Urinary bladder (tissue), 4 donors: ENCODE data around the gene PRXL2B. TPM values are rescaled to one million over a fixed set of nuclear protein-coding genes. Genes with fewer than 3 reads are reported as not detected.

Experiments used
- DNase-seq: peaks from one replicate; pipeline ENCODE4 v3.0.0-alpha.2; 2015; ENCODE audit errors: extremely low spot score
- H3K27ac ChIP-seq: one replicate; pipeline ENCODE4 v1.5.1; 2013; ENCODE audit warnings: low read depth, mild to moderate bottlenecking, moderate library complexity
- H3K36me3 ChIP-seq: one replicate; pipeline ENCODE4 v1.6.1; 2013; ENCODE audit warnings: mild to moderate bottlenecking, moderate library complexity; ENCODE audit not compliant: insufficient read depth
- H3K4me1 ChIP-seq: one replicate; pipeline ENCODE4 v1.6.1; 2013; ENCODE audit warnings: mild to moderate bottlenecking, moderate library complexity; ENCODE audit not compliant: insufficient read depth
- H3K4me3 ChIP-seq: one replicate; pipeline ENCODE4 v1.5.1; 2013; ENCODE audit warnings: low read depth, low read length
- WGBS: extraction: QIAGEN DNeasy Blood & Tissue Kit; methylation state at CpG from one replicate; pipeline ENCODE4 v1.1.7; 2013; 5-methylcytosine and 5-hydroxymethylcytosine counted together
- polyA plus RNA-seq: library from polyadenylated mRNA; stranded (reverse); fragments of 200-250 nt; gene quantifications from one replicate; pipeline ENCODE4 v1.2.3, GENCODE V29; 2013
- total RNA-seq: library from RNA; depleted of rRNA; stranded (reverse); fragments of >200 nt; gene quantifications from one replicate; pipeline ENCODE4 v1.2.3, GENCODE V29; 2014
- donor health status: healthy with polysubstance abuse.
- donor health status: healthy.

Gene PRXL2B, protein sequence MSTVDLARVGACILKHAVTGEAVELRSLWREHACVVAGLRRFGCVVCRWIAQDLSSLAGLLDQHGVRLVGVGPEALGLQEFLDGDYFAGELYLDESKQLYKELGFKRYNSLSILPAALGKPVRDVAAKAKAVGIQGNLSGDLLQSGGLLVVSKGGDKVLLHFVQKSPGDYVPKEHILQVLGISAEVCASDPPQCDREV
- 8.9 TPM for total RNA-seq
- 25.0 TPM for polyA plus RNA-seq

- H3K36me3 ChIP-seq, result no peaks in the 10 kb centered on the region
- under 1% methylated on average over 107 of the region's 107 CpGs for whole genome bisulfite sequencing
- peak; percentile 96 for DNase-seq
- no peaks in the 10 kb centered on the region for H3K4me1 ChIP-seq
- H3K4me3 ChIP-seq, result peak within 1 kb of the TSS; percentile 73
- peak within 1 kb of the TSS; percentile 92 for H3K27ac ChIP-seq
Observed at GRCh38 chr1:2586154-2587070, at the start of gene PRXL2B. PRXL2B (plus strand) TSS chr1:2586777; CDS start chr1:2586886, 109 bp downstream.

DNA sequence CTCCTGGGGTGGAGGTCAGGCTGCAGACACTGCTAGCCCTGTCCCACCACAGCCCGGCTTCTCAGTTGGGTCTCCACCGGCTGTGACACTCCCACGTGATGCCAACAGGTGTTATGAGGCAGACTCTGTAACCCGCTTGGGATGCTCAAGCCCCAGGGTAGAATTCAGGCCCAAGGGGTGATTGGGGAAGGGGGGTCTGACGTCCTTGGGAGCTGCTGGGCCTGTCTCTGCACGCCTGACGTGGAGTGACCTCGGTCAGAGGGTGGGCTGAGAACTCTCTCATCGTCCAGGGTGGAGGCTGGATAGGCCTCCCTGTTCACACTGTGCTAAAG is 48.8 kb upstream of the PRXL2B start:
- 69% methylated on average over 9 of the region's 9 CpGs for WGBS
- Histone ChIP-seq H3K4me3 (no peak overlapping the region), H3K4me1 (no peaks in the 10 kb centered on the region), H3K27ac (no peak overlapping the region), H3K36me3 (no peaks in the 10 kb centered on the region)
- DNase-seq, result no peak

- no peak for DNase-seq
- 85% methylated on average over 4 of the region's 4 CpGs for WGBS
- H3K36me3 ChIP-seq, result no peaks in the 10 kb centered on the region
- no peaks in the 10 kb centered on the region for H3K4me1 ChIP-seq
- H3K27ac ChIP-seq, result no peak overlapping the region
- no peak overlapping the region for H3K4me3 ChIP-seq
Observed at GRCh38 chr1:2538376-2538775, 48.2 kb upstream of the PRXL2B start.

DNA sequence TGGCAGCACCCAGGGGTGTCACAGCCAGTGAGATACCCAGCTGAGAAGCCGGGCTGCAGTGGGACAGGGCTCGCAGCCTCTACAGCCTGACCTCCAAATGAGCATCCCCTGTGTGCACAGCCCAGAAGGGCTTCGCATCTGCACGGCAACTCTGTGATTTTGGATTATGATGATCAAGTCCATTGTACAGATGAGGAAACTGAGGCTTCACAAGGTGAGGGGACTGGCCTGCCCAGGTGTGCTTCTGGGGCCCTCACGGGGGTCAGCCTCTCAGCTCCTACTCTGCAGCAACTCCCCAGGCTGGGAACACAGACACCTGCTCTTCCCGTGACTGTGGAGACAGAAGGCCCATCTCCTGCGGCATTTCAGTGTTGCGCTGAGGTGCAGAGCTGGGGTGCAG is 47.7 kb upstream of the PRXL2B start:
- WGBS, result 92% methylated on average over 8 of the region's 8 CpGs
- Histone ChIP-seq H3K27ac (no peak overlapping the region), H3K36me3 (no peaks in the 10 kb centered on the region), H3K4me1 (no peaks in the 10 kb centered on the region), H3K4me3 (no peak overlapping the region)
- DNase-seq, result no peak

GRCh38 chr1:2539312-2539907 is 47.2 kb upstream of the PRXL2B start:
- H3K4me3 ChIP-seq, result no peak overlapping the region
- H3K36me3 ChIP-seq, result no peaks in the 10 kb centered on the region
- no peaks in the 10 kb centered on the region for H3K4me1 ChIP-seq
- 75% methylated on average over 12 of the region's 12 CpGs for WGBS
- no peak overlapping the region for H3K27ac ChIP-seq
- DNase-seq, result no peak

DNA sequence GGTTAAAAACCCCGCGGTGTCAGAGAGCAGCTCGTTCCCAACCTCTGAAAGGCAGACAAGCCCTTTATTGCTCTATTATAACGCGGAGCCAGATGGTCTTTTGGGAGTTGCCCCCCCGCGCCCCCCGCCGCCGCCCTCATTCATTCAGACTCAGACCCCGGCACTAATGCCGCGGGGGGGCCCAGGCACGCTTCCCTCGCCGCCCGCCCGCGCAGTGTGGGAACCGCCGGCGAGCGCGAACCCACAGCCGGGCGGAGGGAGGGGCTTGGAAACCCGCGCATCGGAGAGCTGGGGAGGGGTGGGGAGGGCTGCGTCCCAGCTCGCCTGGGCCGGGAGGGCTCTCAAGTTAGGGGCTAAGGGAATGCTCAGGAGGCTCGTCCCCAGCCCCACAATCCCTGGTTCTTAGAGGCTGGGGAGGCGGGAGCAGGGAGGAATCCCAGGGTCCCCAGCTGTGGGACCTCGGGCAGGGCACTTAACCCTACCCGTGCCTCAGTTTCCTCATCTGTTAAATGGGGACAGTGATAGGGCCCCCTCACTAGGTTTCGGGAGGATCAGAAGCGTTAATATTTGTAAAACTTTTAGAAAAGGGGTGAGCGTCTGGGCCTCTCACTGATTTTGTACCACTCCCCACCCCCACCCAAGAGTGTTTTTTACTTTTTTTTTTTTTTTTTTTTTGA is 45.6 kb upstream of the PRXL2B start:
- Histone ChIP-seq H3K4me3 (no peak overlapping the region), H3K36me3 (no peaks in the 10 kb centered on the region), H3K4me1 (no peaks in the 10 kb centered on the region), H3K27ac (no peak overlapping the region)
- no peak for DNase-seq
- WGBS, result 12% methylated on average over 39 of the region's 39 CpGs

DNA sequence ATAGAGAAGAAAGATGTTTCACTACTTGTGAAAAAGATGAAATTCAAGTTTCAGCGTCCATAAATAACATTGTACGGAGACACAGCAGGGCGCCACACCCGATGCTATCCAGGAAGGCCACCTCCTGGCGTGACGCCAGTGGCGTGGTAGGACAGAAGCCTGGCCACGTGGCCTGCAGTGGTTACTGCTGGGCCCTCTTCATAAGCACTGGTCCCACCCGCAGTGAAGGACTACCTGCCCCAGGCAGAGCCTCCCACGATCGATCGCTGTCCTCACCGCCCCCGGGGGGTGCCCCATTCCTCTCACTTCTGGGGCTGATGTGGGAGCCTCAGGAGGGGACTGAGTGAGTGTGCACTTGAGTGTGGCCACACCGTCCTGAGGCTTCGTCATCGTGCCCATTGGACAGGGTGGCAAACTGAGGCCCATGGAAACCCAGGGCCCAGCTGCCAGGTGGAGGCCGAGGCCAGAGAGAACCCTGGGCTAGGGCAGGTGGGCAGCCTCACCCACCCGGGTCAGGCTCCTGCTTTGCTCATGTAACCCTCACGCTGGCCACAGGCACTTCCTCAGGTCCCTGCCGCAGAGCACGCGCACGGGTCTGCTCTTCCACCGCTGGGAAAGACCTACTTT is 44.8 kb upstream of the PRXL2B start:
- DNase-seq, result no peak
- 75% methylated on average over 25 of the region's 25 CpGs for WGBS
- H3K4me3 ChIP-seq, result no peak overlapping the region

GRCh38 chr1:2542246-2542915 is 44.2 kb upstream of the PRXL2B start:
- Histone ChIP-seq H3K4me3 (no peak overlapping the region), H3K4me1 (no peaks in the 10 kb centered on the region), H3K27ac (no peak overlapping the region), H3K36me3 (no peaks in the 10 kb centered on the region)
- 87% methylated on average over 11 of the region's 11 CpGs for WGBS
- no peak for DNase-seq

More for the DNA sequence above, 44.8 kb upstream of the PRXL2B start:
- Histone ChIP-seq H3K36me3 (no peaks in the 10 kb centered on the region), H3K27ac (no peak overlapping the region), H3K4me1 (no peaks in the 10 kb centered on the region)

- no peak overlapping the region for H3K4me3 ChIP-seq
- no peaks in the 10 kb centered on the region for H3K36me3 ChIP-seq
- H3K27ac ChIP-seq, result no peak overlapping the region
- WGBS, result 37% methylated on average over 26 of the region's 26 CpGs
- H3K4me1 ChIP-seq, result no peaks in the 10 kb centered on the region
- DNase-seq, result no peak
Observed at GRCh38 chr1:2543543-2544092, 43.0 kb upstream of the PRXL2B start.

- Histone ChIP-seq H3K36me3 (no peaks in the 10 kb centered on the region), H3K27ac (peak overlapping the region; percentile 7), H3K4me3 (no peak overlapping the region), H3K4me1 (no peaks in the 10 kb centered on the region)
- DNase-seq, result no peak
- WGBS, result 52% methylated on average over 26 of the region's 26 CpGs
Observed at GRCh38 chr1:2544093-2544874, 42.3 kb upstream of the PRXL2B start.

GRCh38 chr1:2544875-2545640 is 41.5 kb upstream of the PRXL2B start:
- Histone ChIP-seq H3K36me3 (no peaks in the 10 kb centered on the region), H3K27ac (peak overlapping the region; percentile 7), H3K4me1 (no peaks in the 10 kb centered on the region), H3K4me3 (no peak overlapping the region)
- WGBS, result 63% methylated on average over 19 of the region's 19 CpGs
- DNase-seq, result no peak
